Colonic mucosa (tissue), 4 donors: Measurements from ENCODE around the gene LINS1. TPM values are rescaled to one million over a fixed set of nuclear protein-coding genes. Genes with fewer than 3 reads are reported as not detected.

Source experiments
- DNase-seq: peaks from one replicate; pipeline ENCODE4 v3.0.0-alpha.2; 2020
- H3K27ac ChIP-seq: fragments of 200-600 bp; one replicate; pipeline ENCODE4 v1.8.0; 2021
- H3K27me3 ChIP-seq: fragments of 200-600 bp; one replicate; pipeline ENCODE4 v1.8.0; 2021
- H3K36me3 ChIP-seq: fragments of 200-600 bp; one replicate; pipeline ENCODE4 v1.8.0; 2021
- H3K4me1 ChIP-seq: fragments of 200-600 bp; one replicate; pipeline ENCODE4 v1.8.0; 2021; ENCODE audit warnings: mild to moderate bottlenecking
- H3K4me3 ChIP-seq: fragments of 200-600 bp; one replicate; pipeline ENCODE4 v1.8.0; 2021
- H3K9ac ChIP-seq, 2 donors: one replicate each; pipeline ENCODE4 v1.7.0; 2013; ENCODE audit warnings: control low read depth in 2 of 2, low read depth in 2 of 2, low read length in 2 of 2
- H3K9me3 ChIP-seq: fragments of 200-600 bp; one replicate; pipeline ENCODE4 v1.8.0; 2021
- intact Hi-C: fragments of 100-400 bp; cut with DNase I; formaldehyde crosslinking; loops from one replicate; pipeline ENCODE4 v1.14.1; 2022
- total RNA-seq, 2 donors: library from RNA; stranded (reverse); fragmentation: NEBNext Ultra II Directional in 1 of 2; extraction: Animal tissue kit (Norgen Biotek cat#: 25700) in 1 of 2; gene quantifications; one replicate each; pipeline ENCODE4 v1.2.1, GENCODE V29; 2021
- TF ChIP-seq, protein P1 (sequence below): fragments of 200-600 bp; IDR thresholded peaks from one replicate; pipeline ENCODE4 v1.8.0; 2022; ENCODE audit warnings: antibody characterized with exemption, mild to moderate bottlenecking
- donor health status: healthy.
- donor health status: DM: no; HTN: no; CAD: no.
- donor health status: DM: no; HTN: no; CAD: no.

Gene LINS1
- total RNA-seq, 2 donors from 2014 or later = 12.6 to 14.4 TPM

DNA sequence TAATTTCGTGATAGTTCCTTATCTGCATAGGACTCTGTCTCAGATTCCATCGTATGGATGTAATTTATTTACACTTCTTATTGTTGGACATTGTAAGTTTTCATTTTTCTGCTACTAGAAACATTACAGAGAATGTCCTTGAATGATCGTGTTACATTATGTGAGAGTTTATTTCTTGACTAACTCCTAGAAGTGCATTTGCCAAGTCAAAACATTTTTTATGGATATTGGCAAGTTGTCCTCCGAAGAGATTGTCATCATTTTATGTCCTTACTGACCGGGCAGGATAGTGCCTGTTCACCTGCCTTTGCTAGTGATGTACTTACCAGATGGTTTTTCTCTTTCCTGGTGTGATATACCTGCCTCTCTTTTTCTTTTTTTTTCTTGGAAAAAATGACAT is 13.8 kb upstream of the LINS1 start:
- intact Hi-C loops = no loop called here
- no peak overlapping the region for H3K4me3 ChIP-seq
- H3K36me3 ChIP-seq = no peaks in the 10 kb centered on the region
- no peaks in the 10 kb centered on the region for H3K27me3 ChIP-seq
- DNase-seq = no peak
- H3K27ac ChIP-seq = peak overlapping the region; percentile 52
- no peaks in the 10 kb centered on the region for H3K9me3 ChIP-seq
- TF ChIP-seq, protein P1, sequence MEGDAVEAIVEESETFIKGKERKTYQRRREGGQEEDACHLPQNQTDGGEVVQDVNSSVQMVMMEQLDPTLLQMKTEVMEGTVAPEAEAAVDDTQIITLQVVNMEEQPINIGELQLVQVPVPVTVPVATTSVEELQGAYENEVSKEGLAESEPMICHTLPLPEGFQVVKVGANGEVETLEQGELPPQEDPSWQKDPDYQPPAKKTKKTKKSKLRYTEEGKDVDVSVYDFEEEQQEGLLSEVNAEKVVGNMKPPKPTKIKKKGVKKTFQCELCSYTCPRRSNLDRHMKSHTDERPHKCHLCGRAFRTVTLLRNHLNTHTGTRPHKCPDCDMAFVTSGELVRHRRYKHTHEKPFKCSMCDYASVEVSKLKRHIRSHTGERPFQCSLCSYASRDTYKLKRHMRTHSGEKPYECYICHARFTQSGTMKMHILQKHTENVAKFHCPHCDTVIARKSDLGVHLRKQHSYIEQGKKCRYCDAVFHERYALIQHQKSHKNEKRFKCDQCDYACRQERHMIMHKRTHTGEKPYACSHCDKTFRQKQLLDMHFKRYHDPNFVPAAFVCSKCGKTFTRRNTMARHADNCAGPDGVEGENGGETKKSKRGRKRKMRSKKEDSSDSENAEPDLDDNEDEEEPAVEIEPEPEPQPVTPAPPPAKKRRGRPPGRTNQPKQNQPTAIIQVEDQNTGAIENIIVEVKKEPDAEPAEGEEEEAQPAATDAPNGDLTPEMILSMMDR = no peak
- peak overlapping the region in 1 of 2 donors; percentile 6 for H3K9ac ChIP-seq
- peaks cover 6% of the 10 kb centered on the region for H3K4me1 ChIP-seq

DNA sequence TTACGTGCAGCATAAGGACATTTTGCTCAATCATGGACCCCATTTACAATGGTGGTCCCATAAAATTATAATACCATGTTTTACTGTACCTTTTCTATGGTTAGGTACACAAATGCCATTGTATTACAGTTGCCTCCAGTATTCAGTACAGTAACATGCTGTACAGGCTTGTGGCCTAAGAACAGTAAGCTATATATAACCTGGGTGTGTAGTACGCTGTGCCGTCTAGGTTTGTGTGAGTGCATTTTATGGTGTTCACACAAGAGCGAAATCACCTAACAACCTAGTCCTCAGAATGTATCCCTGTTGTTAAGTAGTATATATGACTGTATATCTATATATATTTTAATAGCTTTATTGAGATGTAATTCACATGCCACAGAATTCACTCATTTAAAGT is 12.9 kb upstream of the LINS1 start:
- Histone ChIP-seq H3K4me1 (peaks cover 6% of the 10 kb centered on the region), H3K36me3 (no peaks in the 10 kb centered on the region), H3K9ac (peak overlapping the region in 1 of 2 donors; percentile 61), H3K4me3 (no peak overlapping the region), H3K9me3 (no peaks in the 10 kb centered on the region), H3K27me3 (no peaks in the 10 kb centered on the region), H3K27ac (peak overlapping the region; percentile 52)
- intact Hi-C loops = no loop called here
- DNase-seq = peak; percentile 41
- TF ChIP-seq, protein P1 = no peak

DNA sequence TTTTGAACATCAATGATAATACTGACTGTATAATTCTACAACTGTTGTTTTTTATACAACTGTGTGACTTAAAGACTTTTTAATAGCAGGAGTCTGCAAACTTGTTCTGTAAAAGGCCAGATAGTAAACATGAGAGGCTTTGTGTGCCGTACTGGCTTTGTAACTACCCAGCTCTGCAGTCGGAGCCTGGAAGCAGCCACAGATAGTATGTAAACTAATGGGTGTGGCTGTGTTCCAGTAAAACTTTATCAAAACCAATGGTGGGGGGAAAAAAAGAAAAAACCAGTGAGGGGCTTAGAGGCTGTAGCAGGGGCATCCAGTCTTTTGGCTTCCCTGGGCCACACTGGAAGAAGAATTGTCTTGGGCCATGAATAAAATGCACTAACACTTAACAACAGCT is 12.4 kb upstream of the LINS1 start:
- Histone ChIP-seq H3K9me3 (no peaks in the 10 kb centered on the region), H3K36me3 (no peaks in the 10 kb centered on the region), H3K27ac (peak overlapping the region; percentile 49), H3K4me1 (peaks cover 6% of the 10 kb centered on the region), H3K27me3 (no peaks in the 10 kb centered on the region), H3K4me3 (no peak overlapping the region), H3K9ac (no peak overlapping the region)
- DNase-seq = no peak
- intact Hi-C loops = no loop called here
- TF ChIP-seq, protein P1 = no peak

DNA sequence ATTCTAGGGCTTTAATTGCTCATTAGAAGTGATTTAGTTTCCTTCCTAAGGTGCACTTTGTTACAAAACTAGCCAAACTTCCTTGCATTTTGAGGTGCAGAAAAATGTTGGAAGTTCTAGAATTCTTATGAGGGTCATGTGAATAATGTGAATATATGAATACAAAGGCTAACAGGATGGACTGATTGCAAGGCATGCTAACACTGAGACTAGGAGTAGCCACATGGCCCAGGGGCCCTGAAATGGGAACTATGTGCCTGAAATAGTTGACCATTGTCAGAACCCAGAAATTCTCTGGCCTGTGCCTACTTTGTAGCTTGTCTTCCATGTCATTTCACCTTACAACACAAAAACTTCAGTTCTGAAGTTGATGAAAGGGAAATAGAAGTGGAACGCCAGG is 11.2 kb upstream of the LINS1 start:
- no peaks in the 10 kb centered on the region for H3K36me3 ChIP-seq
- TF ChIP-seq, protein P1 = no peak
- no peak overlapping the region for H3K27ac ChIP-seq
- intact Hi-C loops = no loop called here
- DNase-seq = no peak
- H3K4me3 ChIP-seq = no peak overlapping the region
- peaks cover 6% of the 10 kb centered on the region for H3K4me1 ChIP-seq
- H3K27me3 ChIP-seq = no peaks in the 10 kb centered on the region
- H3K9ac ChIP-seq = no peak overlapping the region
- H3K9me3 ChIP-seq = no peaks in the 10 kb centered on the region

DNA sequence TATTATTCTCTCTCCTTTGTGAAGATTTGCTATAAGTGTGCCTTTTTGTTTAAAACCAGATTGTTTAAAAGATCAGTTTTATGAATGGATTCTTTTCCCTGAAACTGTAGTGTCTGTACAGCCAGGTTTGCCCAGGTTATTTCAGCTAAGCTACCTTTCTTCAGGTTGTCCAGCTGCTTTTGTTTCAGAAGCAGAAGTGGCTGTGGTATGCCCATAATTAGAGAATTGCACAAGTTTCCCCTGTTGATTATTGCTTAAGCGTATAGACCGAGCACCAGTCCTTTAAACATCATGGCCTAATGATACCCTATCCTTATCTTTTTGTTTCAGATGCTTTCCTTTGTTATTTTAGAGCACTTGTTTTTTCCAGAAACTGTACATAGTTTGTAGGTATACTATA is 10.6 kb upstream of the LINS1 start:
- no peaks in the 10 kb centered on the region for H3K36me3 ChIP-seq
- TF ChIP-seq, protein P1 = no peak
- no peak for DNase-seq
- no peaks in the 10 kb centered on the region for H3K9me3 ChIP-seq
- H3K27ac ChIP-seq = no peak overlapping the region
- H3K4me3 ChIP-seq = no peak overlapping the region
- no peaks in the 10 kb centered on the region for H3K27me3 ChIP-seq
- no peak overlapping the region for H3K9ac ChIP-seq
- intact Hi-C loops = no loop called here
- peaks cover 6% of the 10 kb centered on the region for H3K4me1 ChIP-seq
